ENCODE measurements around the gene PALLD.
A peak's percentile ranks its signal among the peaks of the same experiment; 100 is the strongest.

Gene PALLD

DNA sequence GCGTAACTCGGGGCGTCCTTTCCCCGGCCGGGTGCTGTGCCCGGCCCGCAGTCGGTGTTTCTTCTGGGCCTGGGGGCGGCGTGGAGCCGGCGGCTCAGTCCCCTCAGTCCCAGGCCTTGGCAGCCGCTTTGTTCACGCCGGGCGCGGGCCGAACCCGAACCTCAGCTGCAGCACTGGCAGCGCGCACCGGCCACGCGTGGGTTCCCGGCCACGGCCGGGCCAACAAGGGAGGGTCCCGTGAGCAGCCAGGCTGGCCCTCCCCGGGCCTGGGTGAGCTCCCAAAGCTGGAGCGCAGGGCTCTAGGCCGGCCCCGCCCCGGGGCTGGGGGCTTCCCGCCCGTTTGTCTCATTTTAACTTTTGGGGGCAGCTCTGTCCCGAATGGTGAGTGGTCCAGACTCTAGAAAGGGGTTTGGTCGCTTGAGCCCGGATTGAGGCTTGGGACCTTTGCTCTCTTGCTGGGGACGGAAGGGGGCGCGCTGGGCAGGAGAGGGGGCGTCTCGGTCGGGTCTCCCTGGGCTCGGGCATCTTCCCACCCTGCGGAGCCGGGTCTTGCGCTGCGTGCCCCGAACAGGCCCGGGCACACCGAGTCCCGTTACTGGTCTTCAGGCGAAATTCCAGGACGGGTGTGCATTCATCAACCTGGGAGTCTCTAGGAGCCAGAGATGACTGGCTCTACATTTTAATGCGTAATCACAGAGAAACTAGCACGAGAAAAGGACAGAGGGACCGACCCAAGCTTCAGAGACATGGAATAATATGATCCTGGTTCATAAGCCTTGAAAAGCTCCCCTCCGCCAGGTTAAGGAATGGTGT lies 336.1 kb downstream of the PALLD start:
- DNase-seq (ENCODE audit: low spot score) (no peak), ATAC-seq (ENCODE audit: low read depth) (peak; percentile 50)
- Histone ChIP-seq H3K27ac (ENCODE audit: poor library complexity, severe bottlenecking) (peak overlapping the region; percentile 73), H3K4me3 (ENCODE audit: severe bottlenecking) (peak overlapping the region; percentile 82), H3K36me3 (ENCODE audit: low read depth) (peaks cover 39% of the 10 kb centered on the region), H3K27me3 (ENCODE audit: insufficient read depth, poor library complexity, severe bottlenecking) (no peaks in the 10 kb centered on the region), H3K4me1 (ENCODE audit: insufficient read depth, poor library complexity, severe bottlenecking) (peaks cover 20% of the 10 kb centered on the region), H3K9me3 (ENCODE audit: severe bottlenecking) (no peaks in the 10 kb centered on the region)
- TF ChIP-seq, protein P1, sequence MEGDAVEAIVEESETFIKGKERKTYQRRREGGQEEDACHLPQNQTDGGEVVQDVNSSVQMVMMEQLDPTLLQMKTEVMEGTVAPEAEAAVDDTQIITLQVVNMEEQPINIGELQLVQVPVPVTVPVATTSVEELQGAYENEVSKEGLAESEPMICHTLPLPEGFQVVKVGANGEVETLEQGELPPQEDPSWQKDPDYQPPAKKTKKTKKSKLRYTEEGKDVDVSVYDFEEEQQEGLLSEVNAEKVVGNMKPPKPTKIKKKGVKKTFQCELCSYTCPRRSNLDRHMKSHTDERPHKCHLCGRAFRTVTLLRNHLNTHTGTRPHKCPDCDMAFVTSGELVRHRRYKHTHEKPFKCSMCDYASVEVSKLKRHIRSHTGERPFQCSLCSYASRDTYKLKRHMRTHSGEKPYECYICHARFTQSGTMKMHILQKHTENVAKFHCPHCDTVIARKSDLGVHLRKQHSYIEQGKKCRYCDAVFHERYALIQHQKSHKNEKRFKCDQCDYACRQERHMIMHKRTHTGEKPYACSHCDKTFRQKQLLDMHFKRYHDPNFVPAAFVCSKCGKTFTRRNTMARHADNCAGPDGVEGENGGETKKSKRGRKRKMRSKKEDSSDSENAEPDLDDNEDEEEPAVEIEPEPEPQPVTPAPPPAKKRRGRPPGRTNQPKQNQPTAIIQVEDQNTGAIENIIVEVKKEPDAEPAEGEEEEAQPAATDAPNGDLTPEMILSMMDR (IDR thresholded peaks at IDR 0.05; ENCODE audit: poor library complexity, severe bottlenecking) = peak; percentile 47

- ATAC-seq (ENCODE audit: low read depth) = no peak
- Histone ChIP-seq H3K27ac (ENCODE audit: poor library complexity, severe bottlenecking) (peak overlapping the region; percentile 73), H3K4me1 (ENCODE audit: insufficient read depth, poor library complexity, severe bottlenecking) (peaks cover 23% of the 10 kb centered on the region), H3K27me3 (ENCODE audit: insufficient read depth, poor library complexity, severe bottlenecking) (no peaks in the 10 kb centered on the region), H3K36me3 (ENCODE audit: low read depth) (peaks cover 39% of the 10 kb centered on the region), H3K4me3 (ENCODE audit: severe bottlenecking) (peak overlapping the region; percentile 82), H3K9me3 (ENCODE audit: severe bottlenecking) (no peaks in the 10 kb centered on the region)
- no peak for DNase-seq (ENCODE audit: low spot score)
- TF ChIP-seq, protein P1 (IDR thresholded peaks at IDR 0.05; ENCODE audit: poor library complexity, severe bottlenecking) = no peak
Measured at GRCh38 chr4:168833881-168834280, 337.0 kb downstream of the PALLD start.

DNA sequence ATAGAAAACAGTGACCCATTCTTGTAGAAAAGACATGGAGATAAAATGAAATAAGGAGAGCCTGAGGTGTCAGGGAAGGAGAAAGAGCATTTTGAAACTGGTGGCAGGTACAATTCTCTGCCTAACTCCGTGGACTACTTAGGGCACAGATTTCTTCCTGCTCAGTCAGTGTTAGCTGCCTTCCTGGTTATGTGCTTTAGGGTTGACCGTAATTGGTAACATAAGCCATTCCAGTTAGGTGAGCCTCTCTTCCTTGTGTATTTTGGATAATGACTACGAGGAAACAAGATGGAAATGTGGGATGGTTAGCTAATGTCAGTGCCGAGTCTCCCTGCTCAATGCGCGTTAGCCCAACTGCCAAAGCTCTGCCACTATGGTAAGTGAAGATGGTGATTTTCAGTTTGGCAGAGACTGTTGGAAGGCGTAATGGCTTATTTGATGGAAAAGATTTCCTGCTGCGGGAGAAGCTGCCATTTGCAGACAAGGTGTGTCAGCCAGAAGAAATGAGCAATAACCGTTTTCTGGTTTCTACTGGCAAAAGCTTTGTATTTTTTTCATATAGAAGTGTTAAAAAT lies 339.1 kb downstream of the PALLD start:
- ATAC-seq (ENCODE audit: low read depth) = no peak

DNA sequence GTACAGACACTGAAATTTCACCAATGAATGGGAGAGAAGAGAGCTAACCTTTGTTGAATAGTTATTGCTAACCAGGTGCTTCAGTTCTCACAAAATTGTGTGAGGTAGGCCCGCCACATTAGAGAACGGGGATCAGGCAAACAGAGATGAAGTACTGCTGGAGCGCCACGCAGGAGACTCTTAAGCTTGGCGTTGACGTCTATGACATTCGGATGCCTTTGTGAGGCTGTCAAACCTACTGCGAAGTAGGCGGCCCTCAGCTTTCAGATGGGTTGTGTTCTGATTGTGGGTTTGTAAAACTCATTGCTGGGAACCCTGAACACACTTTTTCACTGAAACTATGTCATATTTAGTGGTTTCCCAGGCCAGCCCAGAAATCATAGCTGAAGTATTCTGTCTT lies 339.6 kb downstream of the PALLD start:
- Histone ChIP-seq H3K36me3 (ENCODE audit: low read depth) (peaks cover 58% of the 10 kb centered on the region), H3K27me3 (ENCODE audit: insufficient read depth, poor library complexity, severe bottlenecking) (no peaks in the 10 kb centered on the region), H3K9me3 (ENCODE audit: severe bottlenecking) (no peaks in the 10 kb centered on the region), H3K4me1 (ENCODE audit: insufficient read depth, poor library complexity, severe bottlenecking) (peaks cover 45% of the 10 kb centered on the region), H3K27ac (ENCODE audit: poor library complexity, severe bottlenecking) (no peak overlapping the region), H3K4me3 (ENCODE audit: severe bottlenecking) (no peak overlapping the region)
- TF ChIP-seq, protein P1 (IDR thresholded peaks at IDR 0.05; ENCODE audit: poor library complexity, severe bottlenecking) = no peak
- DNase-seq (ENCODE audit: low spot score) (no peak), ATAC-seq (ENCODE audit: low read depth) (no peak)

More for the DNA sequence above, 339.1 kb downstream of the PALLD start:
- Histone ChIP-seq H3K36me3 (ENCODE audit: low read depth) (peaks cover 53% of the 10 kb centered on the region), H3K27ac (ENCODE audit: poor library complexity, severe bottlenecking) (no peak overlapping the region), H3K27me3 (ENCODE audit: insufficient read depth, poor library complexity, severe bottlenecking) (no peaks in the 10 kb centered on the region), H3K4me3 (ENCODE audit: severe bottlenecking) (no peak overlapping the region), H3K4me1 (ENCODE audit: insufficient read depth, poor library complexity, severe bottlenecking) (peaks cover 41% of the 10 kb centered on the region), H3K9me3 (ENCODE audit: severe bottlenecking) (no peaks in the 10 kb centered on the region)
- no peak for DNase-seq (ENCODE audit: low spot score)
- TF ChIP-seq, protein P1 (IDR thresholded peaks at IDR 0.05; ENCODE audit: poor library complexity, severe bottlenecking) = no peak

DNA sequence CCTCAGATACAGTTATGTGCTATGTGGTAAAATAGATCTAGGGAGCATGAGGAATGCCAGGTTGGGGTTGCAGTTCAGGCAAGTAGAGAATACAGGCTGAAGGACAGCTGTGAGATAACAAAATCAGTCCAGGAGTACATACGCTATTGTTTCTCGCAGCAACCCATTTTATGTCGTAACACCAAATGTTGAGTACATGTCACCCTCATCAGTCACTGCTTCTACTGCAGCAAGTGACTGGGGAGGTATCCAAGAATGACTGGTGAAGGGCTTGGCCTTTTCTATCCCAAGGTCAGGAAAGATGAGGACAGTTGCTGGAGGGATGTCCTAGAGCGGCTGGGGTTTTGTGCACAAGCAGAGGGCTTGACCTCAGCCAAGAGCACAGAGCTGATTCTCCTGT lies 341.1 kb downstream of the PALLD start:
- Histone ChIP-seq H3K4me1 (ENCODE audit: insufficient read depth, poor library complexity, severe bottlenecking) (peaks cover 58% of the 10 kb centered on the region), H3K27me3 (ENCODE audit: insufficient read depth, poor library complexity, severe bottlenecking) (no peaks in the 10 kb centered on the region), H3K4me3 (ENCODE audit: severe bottlenecking) (no peak overlapping the region), H3K9me3 (ENCODE audit: severe bottlenecking) (no peaks in the 10 kb centered on the region), H3K36me3 (ENCODE audit: low read depth) (peaks cover 72% of the 10 kb centered on the region), H3K27ac (ENCODE audit: poor library complexity, severe bottlenecking) (peak overlapping the region; percentile 13)
- ATAC-seq (ENCODE audit: low read depth) (no peak), DNase-seq (ENCODE audit: low spot score) (no peak)
- TF ChIP-seq, protein P1 (IDR thresholded peaks at IDR 0.05; ENCODE audit: poor library complexity, severe bottlenecking) = no peak

Data from RWPE2 (cell line).